Endothelial cell of umbilical vein (primary cell): ENCODE measurements around the gene TTLL12.

Experiments used
- EZH2 ChIP-seq: IDR thresholded peaks from 2 replicates; pipeline ENCODE4 v1.6.1; 2012; ENCODE audit warnings: borderline replicate concordance, low read depth, mild to moderate bottlenecking, moderate library complexity, low read length, inconsistent platforms; ENCODE audit not compliant: severe bottlenecking
- POLR2A ChIP-seq: IDR thresholded peaks from 2 replicates; pipeline ENCODE4 v1.6.1; 2012; ENCODE audit warnings: low read depth, mild to moderate bottlenecking, control low read depth, low read length
- TF ChIP-seq, protein P1 (sequence below), 2 donors: IDR thresholded peaks; 1 replicate in 1 of 2; 2 replicates in 1 of 2; pipeline ENCODE4 v1.5.1; 2011; ENCODE audit warnings: low read length in 2 of 2, mild to moderate bottlenecking in 2 of 2, moderate library complexity in 2 of 2, control low read depth in 1 of 2, inconsistent platforms in 1 of 2, low read depth in 1 of 2; ENCODE audit not compliant: insufficient read depth in 1 of 2; ENCODE audit errors: extremely low read depth in 1 of 2

GRCh38 chr22:43181321-43182076 lies 5.4 kb downstream of the TTLL12 start:
- TF ChIP-seq, protein P1, sequence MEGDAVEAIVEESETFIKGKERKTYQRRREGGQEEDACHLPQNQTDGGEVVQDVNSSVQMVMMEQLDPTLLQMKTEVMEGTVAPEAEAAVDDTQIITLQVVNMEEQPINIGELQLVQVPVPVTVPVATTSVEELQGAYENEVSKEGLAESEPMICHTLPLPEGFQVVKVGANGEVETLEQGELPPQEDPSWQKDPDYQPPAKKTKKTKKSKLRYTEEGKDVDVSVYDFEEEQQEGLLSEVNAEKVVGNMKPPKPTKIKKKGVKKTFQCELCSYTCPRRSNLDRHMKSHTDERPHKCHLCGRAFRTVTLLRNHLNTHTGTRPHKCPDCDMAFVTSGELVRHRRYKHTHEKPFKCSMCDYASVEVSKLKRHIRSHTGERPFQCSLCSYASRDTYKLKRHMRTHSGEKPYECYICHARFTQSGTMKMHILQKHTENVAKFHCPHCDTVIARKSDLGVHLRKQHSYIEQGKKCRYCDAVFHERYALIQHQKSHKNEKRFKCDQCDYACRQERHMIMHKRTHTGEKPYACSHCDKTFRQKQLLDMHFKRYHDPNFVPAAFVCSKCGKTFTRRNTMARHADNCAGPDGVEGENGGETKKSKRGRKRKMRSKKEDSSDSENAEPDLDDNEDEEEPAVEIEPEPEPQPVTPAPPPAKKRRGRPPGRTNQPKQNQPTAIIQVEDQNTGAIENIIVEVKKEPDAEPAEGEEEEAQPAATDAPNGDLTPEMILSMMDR (IDR thresholded peaks at IDR 0.05; ENCODE audit: extremely low read depth in 1 of 2, insufficient read depth in 1 of 2, low read depth in 1 of 2, low read length in 2 of 2), result no peak
- TF ChIP-seq POLR2A, result no peak
- TF ChIP-seq EZH2, result no peak
